LHCN-M2 (cell line): ENCODE measurements around the gene CNTN4. TPM values are rescaled to one million over a fixed set of nuclear protein-coding genes. Genes with fewer than 3 reads are reported as not detected.

Source experiments
- DNase-seq: peaks from one replicate; pipeline ENCODE4 v3.0.0-alpha.2; 2012; ENCODE audit warnings: low read depth
- total RNA-seq: library from RNA; depleted of rRNA; stranded (reverse); fragments of >200 nt; gene quantifications from 2 replicates; pipeline ENCODE4 v1.2.3, GENCODE V29; 2014

Gene CNTN4
- total RNA-seq, 1 experiment from 2014 or later: not detected

DNA sequence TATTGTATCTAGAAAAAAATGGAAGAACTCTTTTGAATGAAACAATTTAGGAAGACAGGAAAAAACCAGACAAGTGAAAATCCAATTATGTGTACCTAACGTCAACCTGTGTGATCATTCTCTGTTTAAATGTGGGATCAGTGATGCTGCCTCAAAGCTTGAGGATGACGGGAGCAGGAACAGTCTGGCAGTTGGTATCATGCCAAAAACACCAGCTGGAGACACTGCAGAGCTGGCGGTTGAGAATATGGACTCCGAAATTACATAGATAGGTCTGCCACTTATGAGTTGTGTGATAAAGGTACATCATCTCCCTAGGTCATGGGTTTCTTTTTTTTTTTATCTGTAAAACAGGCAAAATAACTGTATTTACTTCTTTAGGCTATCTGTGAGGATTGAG, 480.5 kb downstream of the CNTN4 start:
- no peak for DNase-seq

DNA sequence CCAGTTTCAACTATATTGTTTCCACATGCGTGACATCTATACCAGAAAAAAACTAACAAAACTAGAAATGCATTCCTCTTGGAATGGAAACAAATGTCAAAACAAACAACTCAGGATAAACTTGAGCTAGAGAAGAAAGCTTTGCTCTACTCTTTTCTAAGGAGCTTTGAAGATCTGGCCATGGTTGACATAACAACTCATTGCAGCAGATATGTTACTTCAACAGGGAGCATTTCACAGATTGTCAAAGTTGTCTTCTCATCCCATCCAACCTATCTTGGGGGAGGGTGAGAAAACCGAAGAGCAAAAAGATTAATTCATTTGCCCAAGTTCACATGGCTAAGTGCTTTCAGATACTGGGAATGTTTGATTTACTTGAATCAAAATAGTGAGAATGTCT, 484.4 kb downstream of the CNTN4 start:
- DNase-seq: no peak

DNA sequence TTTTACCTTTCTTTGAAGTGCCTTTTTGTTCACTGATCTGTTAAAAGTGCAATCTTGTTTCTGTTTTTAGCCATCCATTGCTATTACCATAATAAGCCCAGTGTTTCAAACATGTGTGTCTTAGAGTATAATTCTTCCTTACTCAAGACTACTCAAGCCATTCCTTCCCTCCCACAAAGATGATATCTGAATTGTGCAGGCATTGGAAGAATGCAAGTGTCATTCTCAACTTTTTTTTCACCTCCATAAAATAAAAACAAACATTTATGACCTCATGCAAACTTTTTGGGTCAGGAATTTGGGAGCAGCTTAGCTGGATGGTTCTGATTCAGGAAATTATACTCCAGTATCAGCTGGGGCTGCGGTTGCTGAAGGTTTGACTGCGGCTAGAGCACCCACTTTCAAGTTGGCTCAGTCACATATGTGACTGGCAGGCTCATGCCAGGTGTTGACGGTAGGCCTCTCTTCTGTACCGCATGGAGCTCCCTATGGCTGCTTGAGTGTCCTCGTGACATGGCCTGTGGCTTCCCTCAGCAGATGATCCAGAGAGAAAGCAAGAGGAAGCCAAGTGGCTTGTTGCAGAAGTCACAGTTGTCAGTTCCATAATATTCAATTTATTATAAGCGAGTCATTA, 490.8 kb downstream of the CNTN4 start:
- DNase-seq: no peak

DNA sequence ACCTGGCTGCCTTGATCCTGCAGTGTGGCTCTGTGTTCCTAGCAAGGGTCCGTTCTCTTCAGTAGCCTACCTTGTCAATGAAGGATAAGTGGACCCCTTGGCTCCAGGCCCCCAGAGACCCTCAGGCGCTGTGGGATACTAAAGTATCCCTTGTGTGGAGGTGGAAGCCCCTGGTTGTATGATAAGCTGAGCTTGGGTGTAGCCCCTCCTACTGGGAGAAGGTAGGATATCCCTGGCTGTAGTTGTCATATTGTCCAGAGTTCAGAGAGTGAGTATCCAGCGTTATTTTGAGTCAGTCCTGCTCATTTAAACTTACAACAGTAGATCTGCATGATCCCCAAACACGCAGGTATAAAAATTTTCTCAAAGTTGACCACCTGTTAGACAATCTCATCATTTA, 496.8 kb downstream of the CNTN4 start:
- DNase-seq: no peak

DNA sequence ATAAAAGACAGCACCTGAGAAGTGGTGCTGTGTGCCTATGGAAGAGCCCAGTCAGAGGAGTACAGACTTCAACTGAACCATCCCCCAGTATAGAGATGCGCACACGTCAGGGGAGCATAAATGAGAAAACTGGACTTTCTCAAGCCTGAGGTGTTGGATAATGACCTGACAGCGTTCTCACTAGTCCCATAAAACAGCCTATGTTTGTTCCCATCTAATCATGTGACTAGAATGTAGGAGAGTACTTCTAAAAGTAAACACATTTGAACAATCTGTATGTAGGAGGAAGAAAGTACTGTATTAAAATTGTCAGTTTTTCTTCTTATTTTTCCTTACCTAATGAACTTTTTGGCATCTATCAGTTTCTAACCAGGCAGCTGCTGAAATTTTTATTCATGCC, 498.9 kb downstream of the CNTN4 start:
- no peak for DNase-seq

DNA sequence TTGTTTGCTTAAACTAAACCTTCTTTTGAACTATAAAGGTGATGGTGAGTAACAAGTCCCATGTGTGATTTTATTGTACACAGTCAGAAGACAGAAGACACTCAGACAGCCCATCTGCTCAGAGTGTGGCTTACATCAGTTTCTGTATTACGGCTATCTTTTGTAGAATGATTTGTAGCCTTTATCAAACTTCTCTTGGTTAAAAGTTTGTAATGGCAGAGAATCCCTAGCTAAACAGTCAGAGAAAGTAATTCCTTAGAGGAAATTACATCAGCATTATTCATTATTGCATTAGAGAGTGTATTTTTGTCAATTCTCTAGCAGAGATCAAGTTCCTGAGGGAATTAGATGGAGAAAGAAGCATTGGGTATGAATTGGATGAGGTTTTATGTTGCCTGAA, 500.8 kb downstream of the CNTN4 start:
- DNase-seq: no peak

DNA sequence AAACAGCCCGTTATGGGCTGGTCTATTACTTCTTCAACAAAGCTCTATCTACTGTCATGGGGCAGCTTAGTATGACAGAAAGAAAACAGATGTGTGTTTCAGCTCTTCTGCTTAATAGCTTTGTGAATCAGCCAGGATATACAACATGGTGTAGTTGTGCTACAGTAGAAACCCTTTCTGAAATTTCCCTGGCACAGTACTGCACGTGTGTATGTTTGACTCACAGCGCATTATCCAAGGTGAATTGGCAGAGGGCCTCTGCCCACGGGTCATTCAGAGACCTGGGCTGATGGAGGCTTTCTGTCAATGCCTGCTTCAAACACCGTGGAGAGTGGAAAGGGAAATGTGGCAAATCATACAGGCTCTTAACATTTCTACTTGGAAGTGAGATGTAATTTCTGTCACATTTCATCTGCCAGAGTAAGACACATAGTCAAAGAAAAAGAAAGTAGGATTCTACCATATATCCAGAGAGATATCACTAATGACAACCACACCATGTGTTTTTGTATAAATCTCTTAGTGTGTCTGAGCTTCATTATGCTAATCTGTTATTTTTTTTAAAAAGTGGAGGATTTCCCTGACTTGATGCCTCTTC, 505.1 kb downstream of the CNTN4 start:
- no peak for DNase-seq

DNA sequence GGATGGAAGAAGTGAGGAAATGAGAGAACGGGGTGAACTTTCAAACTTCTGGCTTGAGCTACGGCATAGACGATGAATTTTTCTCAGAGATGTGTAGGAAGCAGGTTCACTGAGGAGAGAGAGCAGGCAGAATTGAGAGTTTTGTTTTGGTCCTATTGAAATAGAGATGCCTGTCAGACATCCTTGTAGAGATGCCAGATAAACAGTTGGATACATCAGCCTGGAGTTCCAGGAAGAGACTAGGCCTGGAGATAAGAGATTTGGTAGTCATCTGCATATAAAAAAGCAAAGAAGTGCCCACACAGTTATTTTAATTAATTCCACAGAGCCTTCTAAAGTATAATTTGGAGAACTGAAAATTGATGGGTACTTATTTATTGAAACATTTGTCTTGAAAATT, 515.9 kb downstream of the CNTN4 start:
- no peak for DNase-seq

DNA sequence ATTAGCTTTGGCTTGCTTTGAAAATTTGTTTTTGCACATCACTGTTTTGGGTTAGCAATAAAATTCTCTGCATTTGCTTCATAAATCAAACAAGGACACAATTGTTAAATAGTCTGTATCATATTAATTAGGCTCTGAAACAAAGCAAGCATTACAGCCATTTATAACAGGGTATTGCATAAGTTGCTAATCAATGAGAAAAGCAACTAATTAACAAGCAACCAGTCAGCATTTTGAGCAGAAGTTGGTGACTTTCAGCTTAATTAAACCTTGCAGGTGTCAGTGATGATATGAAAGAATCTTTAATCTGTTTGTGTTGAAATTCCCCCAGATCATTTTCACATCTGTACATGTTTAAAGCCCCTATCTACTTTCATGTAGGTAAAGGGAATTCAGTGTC, 516.4 kb downstream of the CNTN4 start:
- DNase-seq: no peak

DNA sequence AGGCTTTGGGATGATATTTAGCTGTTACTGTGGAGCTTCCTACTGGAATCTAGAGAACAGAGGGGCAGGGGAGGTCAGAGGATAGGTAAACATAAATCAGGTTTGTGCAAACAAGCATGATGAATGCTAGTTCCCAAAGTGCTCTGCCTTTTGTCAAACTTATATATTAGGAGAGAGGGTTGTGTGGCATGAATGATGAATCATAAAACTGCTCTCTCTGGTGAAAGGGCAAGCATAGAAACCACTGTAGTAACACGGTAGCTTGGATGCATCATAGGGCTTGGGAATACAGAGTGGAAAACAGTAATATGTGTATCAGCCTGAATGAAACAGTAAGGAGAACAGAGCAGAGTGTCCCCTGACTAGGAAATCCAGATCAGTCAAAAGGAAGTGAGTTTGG, 524.8 kb downstream of the CNTN4 start:
- no peak for DNase-seq

DNA sequence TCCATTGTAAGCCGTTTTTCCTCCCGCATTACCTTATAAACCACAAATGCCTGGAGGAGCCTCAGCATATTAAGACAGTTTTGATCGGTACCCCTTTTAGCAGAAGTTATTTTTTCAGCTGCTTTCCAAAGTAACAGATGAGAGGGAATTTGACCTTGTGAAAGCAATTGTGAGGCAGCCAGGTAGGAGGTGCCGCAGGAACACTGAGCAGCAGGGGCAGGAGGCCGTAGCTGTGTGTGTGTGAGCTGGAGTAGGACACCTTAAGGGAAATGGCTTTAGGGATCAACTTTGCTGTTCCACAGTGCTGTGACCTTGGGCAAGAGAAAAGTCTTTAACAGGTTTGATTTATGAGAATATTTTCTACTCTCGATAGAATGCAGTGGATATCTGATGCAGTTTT, 529.5 kb downstream of the CNTN4 start:
- no peak for DNase-seq

DNA sequence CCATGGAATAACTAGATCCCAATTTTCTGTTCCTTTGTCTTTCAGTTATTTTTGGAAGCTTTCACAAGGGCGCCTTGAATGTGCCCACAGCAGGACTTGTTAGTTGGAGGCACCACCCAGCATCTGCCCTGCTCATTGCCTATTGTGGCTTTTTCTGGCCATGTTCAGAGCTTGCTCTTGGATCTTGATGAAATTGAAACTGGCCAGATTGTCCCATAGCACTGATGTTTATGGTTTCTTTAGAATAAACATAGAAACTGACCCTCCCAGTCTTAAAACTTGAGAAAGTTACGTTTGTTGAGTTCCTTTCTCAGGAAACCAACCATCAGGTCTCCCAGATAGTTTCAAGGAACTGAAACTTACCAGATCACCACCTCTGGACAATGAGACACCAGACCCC, 536.8 kb downstream of the CNTN4 start:
- no peak for DNase-seq

DNA sequence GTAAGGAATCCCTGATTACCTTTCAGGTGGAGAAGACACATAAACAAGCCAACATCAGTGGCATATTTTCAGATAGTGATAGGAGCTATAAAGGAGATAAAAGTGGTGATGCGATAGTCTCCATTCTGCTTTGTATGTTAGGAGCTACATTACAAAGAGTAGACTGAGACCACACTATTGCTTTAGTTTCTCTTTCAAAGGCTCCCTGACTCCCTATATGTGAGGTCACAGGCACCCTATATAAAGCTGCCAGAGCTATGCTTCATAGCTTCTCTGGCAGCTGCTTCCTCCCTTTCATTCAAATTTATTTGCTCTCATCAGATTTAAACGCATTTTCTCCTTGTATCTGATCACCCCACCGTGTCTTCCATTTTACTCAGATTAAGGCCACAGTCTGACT, 544.9 kb downstream of the CNTN4 start:
- DNase-seq: no peak

DNA sequence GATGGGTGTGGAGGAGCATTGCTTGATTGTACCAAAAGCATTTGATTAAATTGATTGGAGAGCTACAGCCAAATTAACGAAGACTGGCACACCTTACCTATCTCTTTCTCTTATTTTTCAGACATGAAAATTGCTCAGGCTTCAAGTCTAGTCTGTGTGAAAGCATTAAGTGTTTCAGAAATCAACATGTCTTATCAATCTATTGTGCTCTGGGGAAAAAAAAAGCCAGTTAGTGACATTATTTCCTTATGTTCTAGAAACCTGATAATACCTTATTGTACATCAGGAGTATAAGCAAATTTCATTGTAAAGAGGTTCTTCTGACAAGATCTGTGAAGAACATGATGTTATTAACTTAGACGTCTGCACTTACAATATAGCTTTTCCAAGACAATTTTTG, 546.3 kb downstream of the CNTN4 start:
- DNase-seq: no peak

DNA sequence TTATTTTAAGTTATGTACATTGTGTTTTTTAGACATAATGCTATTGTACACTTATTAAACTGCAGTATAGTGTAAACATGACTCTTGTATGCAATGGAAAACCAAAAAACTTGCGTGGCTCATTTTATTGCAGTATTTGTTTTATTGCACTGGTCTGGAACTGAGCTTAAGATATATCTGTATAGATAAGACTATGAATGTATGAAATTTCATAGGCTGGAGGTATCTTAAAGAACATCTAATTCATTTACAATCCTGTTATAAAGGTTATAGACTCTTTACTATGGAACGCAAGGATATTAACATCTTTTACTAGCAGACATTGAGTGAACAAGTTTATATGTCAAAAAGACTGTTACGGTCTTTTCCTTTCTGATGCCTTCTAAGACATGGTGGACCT, 552.1 kb downstream of the CNTN4 start:
- no peak for DNase-seq

DNA sequence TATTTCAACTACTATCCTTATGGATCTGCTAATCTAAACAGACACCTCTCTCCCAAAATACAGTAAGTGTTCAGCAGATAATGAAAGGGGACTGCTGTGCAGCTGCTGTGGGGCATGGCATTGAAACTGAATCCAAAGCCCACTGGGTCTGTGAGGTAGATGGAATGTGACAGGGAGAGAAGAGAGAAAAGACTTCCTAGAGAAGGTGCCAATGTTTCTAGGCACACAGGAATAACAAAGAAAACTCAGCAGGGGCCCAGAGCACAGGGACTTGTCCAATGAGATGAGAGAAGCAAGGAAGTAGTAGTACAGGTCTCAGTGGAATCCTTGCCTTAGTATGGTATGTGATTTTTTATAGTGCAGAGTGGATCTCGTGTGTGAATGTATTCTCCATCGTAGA, 553.7 kb downstream of the CNTN4 start:
- no peak for DNase-seq

DNA sequence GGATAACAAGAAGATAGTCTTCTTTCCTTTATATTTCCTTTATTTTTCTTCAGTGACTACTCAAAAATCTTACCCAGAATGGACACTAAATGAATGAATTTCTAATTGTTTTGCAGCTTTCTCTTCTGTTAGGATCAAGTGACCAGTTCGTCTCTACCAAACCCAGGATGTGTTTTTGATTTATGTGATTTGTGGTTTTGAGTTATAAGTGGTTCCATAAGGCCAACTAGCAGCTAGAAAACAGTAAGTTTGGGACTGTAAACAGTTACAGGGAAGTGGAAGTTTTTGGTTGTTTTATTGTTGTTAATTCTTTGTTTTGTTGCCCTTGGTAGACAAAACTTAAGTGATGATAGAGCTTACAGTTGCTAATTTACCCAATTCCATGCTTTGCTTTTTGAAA, 555.0 kb downstream of the CNTN4 start:
- no peak for DNase-seq

DNA sequence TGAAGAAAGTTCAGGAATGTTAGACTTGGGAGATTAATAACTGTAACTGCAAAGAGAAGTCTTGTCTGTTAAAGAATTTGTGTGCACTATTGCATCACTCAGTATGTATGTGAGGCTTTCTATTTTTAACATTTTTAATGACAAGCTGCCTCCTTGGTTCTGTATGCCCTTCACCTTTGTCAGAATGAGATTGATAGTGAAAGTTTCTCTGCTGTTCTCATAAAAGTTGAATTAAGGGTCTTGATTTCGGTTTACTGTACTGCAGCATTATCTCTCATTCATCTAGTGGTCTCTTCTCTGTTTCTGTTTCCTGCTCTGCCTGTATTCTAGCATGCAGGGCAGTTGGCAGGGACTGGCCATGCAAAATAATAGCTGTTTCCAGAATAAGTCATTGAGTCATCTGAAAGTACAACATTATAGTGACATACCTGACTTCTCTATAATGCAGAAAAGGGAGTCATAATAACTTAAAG, 556.6 kb downstream of the CNTN4 start:
- DNase-seq: no peak

DNA sequence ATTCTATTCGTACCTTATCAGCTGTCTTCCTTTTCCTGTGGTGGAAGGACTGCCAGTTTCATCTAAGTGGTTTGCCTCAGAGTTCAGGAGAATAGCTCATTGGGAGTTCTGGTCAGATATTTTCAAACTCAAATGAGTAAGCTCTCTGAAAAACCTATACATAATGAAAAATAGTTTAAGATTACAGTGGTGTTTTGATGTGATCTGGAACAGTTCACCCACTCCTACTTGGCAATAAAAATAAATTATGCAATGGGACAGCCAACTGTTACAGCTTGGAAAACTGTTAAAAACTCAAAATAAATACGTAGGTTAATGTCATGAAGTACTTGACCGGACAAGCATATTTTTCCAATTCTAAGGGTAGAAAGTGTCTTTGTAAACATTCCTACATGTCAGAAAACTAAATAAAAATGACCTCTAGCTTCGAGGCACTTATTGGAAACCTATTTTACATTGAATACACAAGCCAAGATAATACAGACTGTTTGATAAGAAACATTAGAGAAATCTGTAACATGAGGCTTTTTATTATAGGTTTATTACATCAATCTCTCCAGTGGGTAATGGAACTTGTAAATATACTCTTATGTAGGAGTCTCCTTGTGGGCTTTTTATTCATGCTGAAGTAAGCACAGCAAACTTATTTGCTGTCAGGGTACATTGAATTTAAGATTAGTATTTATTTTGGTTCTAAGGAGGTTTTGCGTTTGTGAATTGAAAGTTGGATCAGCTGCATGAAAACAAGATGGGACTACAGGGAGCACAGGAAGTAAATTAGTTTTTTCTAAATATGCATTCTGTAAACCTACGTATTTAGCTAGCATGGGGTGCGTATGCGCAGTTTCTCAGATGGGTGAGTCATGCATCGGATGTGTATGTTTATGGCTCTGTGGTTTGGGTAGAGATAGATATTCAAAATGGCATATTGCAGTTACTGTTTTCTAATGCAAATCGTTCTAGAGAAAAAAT, 558.4 kb downstream of the CNTN4 start:
- DNase-seq: no peak

DNA sequence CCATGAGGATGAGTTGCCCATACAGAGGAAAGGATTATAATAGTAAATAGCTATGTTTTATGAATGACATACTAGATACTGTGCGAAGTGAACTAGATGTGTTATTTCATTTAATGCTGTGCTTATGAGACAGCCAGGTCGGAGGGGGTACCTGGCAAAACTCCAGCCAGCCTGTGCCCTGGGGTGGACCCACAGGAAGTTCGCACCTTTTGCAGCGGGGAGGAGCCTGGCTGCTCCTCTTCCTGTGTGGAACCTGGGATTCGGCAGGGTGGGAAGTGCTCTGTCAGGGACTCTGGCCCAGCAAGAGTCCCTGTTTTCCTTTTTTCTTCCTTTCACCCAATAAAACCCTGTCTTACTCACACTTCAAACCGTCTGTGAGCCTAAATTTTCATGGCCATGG, 559.3 kb downstream of the CNTN4 start:
- no peak for DNase-seq

DNA sequence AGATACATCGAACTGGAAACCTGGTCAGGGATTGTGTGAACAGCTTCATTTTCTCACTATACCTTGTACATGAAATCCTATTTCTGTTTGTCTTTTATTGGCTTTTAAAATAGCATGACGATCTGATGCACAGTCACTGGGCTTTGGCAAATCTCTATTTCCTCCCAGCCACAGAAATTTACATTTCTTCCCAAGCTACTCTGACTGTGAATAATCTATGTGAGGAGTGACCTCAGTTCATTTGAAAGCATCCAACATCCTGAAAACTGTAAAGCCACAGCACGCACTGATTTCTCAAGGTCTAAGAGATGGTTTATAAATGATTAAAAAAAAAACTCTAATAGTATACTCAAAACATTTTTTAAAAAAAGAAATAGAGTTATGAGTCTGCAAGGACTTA, 561.2 kb downstream of the CNTN4 start:
- no peak for DNase-seq

DNA sequence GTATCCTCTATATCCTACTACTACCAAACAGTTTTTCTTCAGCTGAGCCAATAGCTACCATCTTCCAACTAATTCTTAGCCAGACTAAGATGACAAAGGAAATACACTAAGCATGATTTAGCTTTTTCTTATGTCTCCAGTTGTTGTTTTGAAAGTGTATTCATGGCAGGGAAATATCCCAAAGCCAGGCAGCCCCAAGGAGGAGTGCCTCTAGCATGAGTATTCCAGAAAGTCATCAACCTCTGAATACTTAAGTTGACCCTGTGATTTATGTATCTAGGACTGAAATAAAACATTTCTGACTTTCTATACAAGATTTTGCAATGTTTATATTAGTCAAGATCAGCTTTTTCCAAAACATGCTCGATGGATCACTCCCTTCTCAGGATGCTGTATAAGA, 562.4 kb downstream of the CNTN4 start:
- no peak for DNase-seq

DNA sequence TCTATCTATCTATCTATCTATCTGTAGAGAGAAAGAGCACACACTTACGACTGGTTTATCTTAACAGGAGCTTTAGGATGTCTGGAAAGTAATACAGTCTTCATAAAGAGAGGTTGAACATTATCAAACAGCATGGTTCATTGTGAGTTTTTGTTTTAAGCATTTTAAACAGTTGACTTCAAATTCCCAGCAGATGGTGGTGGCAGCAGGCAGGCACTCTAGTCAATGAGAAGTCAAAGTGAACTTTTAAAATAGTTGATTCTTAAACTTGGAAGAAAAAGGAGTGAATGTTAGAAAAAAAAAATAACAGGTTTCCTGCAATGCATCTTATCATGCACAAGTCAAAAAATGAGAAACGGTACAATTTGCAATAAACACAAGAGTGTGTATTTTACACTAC, 578.8 kb downstream of the CNTN4 start:
- no peak for DNase-seq
